ENCODE measurements around the gene CAMTA1.

The CAMTA1 gene

DNA sequence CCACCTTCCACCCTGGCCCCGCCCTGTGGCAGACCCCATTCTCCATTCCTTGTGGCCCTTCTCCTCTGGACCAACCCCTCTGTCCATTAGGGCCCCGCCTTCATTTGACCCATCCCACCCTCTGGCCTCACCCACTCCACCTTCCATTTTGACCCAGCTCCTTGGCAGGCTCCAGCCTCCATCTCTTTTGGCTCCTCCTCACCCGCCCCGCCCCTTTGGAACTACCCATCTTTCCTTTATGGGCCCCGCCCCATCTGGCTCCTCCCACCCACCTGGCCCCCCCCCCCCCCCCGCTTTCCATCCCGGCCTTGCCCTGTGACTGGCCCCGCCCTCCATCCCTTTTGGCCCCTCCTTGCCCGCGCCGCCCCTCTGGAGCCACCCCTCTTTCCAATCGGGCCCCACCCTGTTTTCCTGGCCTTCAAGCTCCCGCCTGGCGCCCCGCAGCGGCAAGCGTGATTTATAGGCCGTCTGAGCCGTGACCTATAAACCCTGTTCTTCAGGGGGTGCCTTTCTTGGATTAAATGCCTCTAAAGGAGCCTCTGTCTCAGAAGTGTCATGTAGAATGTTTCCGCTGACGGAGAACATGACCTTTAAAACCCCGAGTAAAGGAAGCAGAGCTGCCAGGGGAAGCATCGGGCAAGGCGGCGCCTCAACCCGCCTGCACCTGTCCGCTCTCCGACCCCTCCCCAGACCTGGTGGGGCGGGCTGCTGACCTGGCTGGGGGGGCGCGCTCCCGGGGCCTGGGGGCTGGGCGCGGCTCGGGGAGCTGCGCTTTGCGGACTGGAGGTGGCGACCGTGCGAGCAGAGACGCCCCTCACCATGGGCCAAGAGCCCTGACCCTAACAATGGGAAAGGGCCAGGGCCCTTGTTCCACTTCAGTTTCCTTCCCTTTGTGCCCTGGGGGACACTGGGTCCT lies 178.0 kb downstream of the CAMTA1 start:
- no peak for DNase-seq

- no peak for DNase-seq
Measured at GRCh38 chr1:6963912-6964307, 178.7 kb downstream of the CAMTA1 start.

DNA sequence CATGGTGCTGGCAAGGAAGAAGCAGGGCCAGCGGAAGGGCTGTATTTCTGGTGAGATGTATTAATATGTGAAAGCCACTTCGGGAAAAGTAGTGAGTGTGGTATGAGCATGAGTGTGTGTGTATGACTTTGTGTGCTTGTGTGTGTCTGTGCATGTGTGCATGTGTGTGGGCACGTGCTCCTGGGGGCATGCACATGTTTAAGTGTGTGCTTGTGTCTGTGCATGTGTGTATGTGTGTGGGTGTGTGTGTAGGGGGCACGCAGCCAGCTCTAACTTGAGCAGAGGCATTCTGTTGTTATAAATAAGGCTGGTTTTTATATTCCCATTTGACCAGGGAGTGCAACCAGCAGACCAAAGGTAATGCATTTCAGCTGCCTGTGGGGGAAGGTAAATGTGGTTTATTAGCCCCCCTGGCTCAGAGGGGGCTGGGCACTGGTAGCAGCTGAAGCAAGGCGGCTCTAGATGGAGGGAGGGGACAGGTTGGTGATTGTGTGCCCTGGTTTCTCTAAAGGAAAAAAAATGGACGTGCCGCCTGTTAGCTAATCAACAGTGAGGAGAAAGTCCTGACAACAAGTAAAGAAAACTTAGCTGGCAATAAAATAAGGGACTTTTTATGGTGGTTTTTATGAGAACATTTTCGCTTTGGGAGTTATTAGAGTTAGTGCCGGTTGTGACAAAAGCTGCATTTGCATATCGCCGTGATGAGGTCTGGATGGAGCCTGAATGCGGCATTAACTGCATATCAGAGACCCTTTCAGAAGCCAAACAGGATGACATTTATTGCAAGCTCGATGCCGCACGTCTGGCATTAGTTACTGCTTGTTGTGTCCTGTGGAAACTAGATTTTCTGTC lies 180.1 kb downstream of the CAMTA1 start:
- DNase-seq, result no peak

DNA sequence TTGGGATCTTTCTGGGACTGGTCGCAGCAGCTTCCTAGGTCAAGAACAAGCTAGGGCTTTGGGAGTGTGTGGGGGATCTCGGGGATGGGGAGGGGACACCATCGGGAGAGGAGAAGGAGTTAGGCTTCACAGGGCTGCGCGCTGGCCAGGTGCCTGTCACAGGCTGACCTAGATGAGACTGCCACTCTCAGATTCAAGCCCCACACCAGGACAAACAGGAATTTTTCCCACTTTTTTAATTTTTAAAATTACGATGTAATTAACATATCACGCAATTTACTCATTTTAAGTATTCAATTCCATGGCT lies 180.6 kb downstream of the CAMTA1 start:
- no peak for DNase-seq

- no peak for DNase-seq
Measured at GRCh38 chr1:6966326-6966725, 181.1 kb downstream of the CAMTA1 start.

- DNase-seq, result no peak
Measured at GRCh38 chr1:6967431-6968111, 182.3 kb downstream of the CAMTA1 start.

GRCh38 chr1:6969106-6969505 lies 183.9 kb downstream of the CAMTA1 start:
- DNase-seq, result no peak

DNA sequence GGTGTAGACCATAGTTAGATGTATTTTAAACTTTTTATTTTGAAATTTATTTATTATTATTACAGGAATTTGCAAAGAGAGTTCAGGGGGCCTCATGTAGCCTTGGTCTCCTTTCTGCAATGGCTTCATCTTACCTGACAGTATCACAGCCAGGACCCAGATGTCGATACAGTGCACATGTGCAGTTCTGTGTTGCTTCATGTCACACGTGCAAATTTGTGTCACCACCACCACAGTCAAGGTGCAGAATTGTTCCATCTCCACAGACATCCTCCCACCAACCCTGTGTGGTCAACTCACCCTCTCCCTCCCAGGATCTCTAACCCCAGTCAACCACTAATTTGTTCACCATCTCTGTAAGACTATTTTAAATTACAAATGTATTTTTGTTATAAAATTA lies 184.5 kb downstream of the CAMTA1 start:
- DNase-seq, result no peak

GRCh38 chr1:6970221-6970620 lies 185.0 kb downstream of the CAMTA1 start:
- no peak for DNase-seq

DNA sequence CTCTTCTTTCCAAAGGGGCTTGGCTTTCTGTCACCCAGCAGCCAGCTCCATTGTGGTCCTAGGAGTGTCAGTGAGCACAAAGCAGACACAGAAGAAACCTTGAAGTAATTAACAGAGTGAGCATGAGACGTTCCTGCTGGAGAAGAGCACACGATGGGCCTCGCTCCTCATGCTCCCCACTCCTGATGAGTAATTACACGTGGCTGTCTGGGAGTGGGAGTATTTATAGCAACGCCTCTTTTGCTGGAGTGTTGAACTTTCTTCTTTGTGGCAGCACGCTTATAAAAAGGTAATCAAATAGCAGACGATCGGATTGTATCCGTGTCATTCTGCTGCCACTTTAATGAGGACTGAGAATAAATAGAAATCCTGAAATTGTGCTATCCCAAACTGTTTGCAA lies 185.8 kb downstream of the CAMTA1 start:
- no peak for DNase-seq

DNA sequence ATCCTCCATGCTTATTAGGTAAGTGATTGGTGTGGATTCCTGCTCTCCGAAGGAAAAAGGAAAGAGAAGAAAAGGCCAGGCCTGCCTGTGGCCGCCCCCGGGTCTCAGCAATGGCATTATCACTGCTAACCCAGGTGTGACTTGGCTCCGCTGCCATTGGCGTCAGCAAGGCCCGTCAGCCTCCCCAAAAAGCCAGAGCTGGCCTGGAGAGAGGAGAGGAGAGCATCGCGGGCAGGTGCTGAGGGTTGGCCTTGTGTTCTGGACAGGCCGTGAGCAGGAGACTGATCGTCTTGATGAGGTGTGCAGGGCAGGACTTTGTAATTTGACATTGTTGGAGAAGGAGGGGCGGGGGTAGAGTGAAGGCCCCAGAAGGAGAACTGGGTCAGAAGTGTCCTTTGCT lies 186.4 kb downstream of the CAMTA1 start:
- DNase-seq, result no peak

DNA sequence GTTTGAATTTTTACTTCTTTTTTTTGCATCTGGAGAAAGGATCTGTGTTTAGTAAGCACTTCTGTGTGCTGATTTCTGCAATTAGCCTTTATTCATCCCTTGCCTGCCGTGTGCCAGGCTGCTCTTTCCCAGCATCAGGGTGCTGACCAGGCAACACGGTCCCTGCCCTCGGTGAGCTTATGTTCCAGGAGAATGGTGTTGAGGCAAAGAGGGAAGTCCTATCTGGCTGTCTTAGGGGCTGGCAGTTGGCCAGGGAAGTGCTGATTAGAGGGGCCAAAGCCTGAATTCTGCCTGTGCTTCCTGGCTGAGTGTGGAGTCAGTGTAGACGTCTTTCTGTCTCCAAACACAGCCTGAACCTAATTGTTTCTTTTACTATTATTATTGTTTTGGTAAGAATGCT lies 187.1 kb downstream of the CAMTA1 start:
- DNase-seq, result no peak

GRCh38 chr1:6975331-6976043 lies 190.2 kb downstream of the CAMTA1 start:
- DNase-seq, result no peak

DNA sequence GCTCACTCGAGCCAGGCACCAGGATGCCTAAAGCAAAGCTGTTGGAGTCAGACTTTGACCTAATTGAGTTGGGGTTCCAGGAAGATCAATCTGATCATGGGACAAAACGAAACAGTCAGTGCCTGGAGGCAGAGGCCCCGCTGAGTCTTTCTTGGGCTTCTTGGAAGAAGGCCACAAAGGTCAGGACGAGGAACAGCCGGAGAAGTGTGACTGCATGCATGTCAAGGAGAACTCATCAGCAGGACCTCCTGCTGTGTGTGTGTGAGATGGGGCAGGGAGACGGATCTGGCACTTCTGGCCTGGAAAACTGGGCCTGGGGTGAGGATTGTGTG lies 190.8 kb downstream of the CAMTA1 start:
- DNase-seq, result no peak

DNA sequence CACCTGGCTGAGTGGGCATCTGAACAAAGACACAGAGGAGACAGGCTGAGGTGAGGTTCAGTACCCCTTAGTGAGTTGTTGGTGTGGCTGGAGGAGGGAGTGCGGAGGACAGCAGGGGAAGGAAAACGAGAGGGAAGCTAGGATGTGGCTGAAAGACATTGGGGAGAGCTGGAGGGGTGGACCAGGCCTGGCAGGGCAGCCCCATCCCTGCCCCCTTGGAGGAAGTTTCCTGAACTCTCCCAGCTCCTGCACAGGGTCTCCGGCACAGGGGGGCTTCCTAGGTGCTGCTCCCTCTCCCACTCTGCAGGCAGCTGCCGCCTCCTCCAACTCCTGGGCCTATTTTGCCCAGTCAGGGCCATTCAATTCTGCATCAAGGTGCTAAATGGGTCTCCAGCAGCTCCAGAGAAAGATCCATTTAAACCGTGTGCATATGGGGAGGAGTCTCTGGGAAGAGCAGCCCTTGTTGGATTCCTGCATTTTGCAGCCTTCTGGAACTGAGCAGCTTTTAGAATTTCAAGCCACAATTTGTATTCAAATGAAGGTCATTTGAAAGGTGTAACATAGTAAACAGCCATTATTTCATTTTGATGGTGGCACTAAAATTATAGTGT lies 193.9 kb downstream of the CAMTA1 start:
- no peak for DNase-seq

DNA sequence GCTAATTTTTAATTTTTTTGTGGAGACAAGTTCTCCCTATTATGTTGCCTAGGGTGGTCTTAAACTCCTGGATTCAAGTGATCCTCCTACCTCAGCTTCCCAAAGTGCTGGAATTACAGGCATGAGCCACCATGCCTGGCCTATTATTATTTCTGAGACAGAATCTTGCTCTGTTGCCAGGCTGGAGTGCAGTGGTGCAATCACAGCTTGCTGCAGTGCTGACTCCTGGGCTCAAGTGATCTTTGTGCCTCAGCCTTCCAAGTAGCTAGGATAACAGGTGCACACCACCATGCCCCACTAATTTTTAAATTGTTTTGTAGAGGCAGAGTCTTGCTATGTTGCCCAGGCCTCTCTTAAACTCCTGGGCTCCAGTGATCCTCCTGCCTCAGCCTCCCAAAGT lies 196.3 kb downstream of the CAMTA1 start:
- no peak for DNase-seq

GRCh38 chr1:6982443-6982842 lies 197.2 kb downstream of the CAMTA1 start:
- DNase-seq, result no peak

GRCh38 chr1:6982860-6983259 lies 197.6 kb downstream of the CAMTA1 start:
- no peak for DNase-seq

DNA sequence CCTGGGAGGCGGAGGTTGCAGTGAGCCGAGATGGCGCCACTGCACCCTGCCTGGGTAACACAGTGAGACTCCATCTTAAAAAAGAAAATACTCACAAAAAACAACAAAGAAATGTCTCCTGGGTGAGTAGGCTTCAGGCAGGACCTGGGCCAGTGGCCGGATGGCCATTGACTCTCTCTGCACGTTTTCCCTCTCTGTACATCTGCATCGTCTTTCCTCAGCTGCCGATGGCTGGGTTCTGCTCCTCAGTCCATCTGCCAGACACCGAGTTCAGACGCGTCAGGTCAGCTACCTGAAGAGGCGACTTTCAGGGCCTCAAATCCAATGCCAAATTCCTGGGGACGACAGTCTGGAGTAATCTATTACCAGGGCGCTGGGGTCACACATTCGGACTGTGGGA lies 199.3 kb downstream of the CAMTA1 start:
- no peak for DNase-seq

DNA sequence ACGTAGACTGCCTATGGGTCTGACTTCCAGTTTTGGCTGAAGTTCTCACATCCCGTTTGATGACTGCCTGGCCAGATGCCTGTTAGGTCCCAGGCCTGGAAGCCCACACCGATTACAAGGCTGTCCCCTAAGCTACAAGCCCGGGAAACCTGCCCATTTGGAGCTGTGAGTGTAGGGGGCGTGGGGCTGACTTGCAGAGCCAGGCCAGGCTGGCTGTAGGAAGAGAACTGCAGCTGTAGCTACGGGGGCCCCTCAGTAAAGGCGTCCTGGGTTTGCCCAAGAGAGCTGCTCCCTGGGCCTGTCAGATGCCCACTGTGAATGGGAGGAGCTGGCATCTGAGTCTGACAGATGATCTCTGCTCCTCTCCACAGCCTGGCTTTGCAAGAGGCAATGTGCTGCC lies 199.7 kb downstream of the CAMTA1 start:
- no peak for DNase-seq

DNA sequence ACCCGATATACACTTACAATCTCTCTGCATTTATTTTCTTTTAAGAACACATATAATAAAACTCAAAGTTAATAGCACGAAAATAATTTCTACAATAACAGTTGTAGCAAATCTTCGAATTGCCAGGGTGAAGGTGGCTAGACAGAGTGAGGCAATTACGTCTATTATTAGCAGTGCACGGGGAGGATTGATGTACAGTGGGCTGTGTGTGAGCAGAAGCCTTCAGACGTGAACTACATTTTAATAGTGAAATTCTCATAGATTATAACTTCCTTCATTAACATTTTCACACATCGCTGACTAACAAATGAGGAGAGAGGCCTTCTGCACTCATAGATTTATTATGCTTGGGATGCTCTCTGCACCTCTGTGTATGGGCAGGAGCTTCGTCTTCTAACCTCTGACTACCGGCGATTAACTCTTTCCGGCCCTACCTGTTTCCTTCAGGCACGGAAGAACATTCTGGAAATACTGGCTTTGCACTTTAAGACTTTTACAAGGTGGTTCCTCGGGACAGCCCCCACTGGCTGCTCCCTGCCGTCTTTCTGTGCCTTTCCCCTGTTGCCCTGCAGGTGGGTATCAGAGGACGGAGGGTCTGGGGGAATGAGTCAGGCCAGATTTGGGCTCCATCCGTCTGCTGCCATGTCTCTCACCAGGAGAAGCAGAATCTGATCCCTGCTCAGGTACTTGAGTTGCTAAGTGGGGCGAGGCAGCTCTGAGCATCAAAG lies 200.5 kb downstream of the CAMTA1 start:
- DNase-seq, result peak; percentile 20

- no peak for DNase-seq
Measured at GRCh38 chr1:6986281-6986680, 201.0 kb downstream of the CAMTA1 start.

Data from NCI-H510A (cell line).